HL-60/S4 treated with retinoic acid at 250 ng/mL for 4 days and 3 days (cell line): ENCODE measurements around the gene SF3B2.
"Not testable (repeated sequence)": the region's sequence is repeated elsewhere in the genome, so short reads cannot be mapped to it uniquely, and the experiment has no call there.

Experiments used
- in situ Hi-C: fragments of 300-500 bp; cut with MboI; formaldehyde crosslinking; loops from 2 replicates; pipeline ENCODE4 v1.7.0; 2022; ENCODE audit warnings: low sequenced_read_pairs

Gene SF3B2

GRCh38 chr11:66072518-66072917 is 20.4 kb downstream of the SF3B2 start:
- in situ Hi-C loops = no loop called here

- in situ Hi-C loops = no loop called here
Measured at GRCh38 chr11:66073669-66074068, 21.5 kb downstream of the SF3B2 start.

- in situ Hi-C loops = no loop called here
Measured at GRCh38 chr11:66075273-66075672, 23.1 kb downstream of the SF3B2 start.

GRCh38 chr11:66076561-66076960 is 24.4 kb downstream of the SF3B2 start:
- in situ Hi-C loops = no loop called here

- in situ Hi-C loops = no loop called here
Measured at GRCh38 chr11:66077927-66078326, 25.8 kb downstream of the SF3B2 start.

- in situ Hi-C loops = not testable (repeated sequence)
Measured at GRCh38 chr11:66078949-66079348, 26.8 kb downstream of the SF3B2 start.

GRCh38 chr11:66080055-66080817 is 28.1 kb downstream of the SF3B2 start:
- in situ Hi-C loops = no loop called here

- in situ Hi-C loops = no loop called here
Measured at GRCh38 chr11:66081505-66081904, 29.3 kb downstream of the SF3B2 start.

- in situ Hi-C loops = no loop called here
Measured at GRCh38 chr11:66082946-66083698, 31.0 kb downstream of the SF3B2 start.

- in situ Hi-C loops = no loop called here
Measured at GRCh38 chr11:66083767-66084166, 31.6 kb downstream of the SF3B2 start.

- in situ Hi-C loops = no loop called here
Measured at GRCh38 chr11:66084821-66085475, 32.8 kb downstream of the SF3B2 start.

- in situ Hi-C loops = no loop called here
Measured at GRCh38 chr11:66087148-66087908, 35.2 kb downstream of the SF3B2 start.

GRCh38 chr11:66089067-66089466 is 36.9 kb downstream of the SF3B2 start:
- in situ Hi-C loops = no loop called here

GRCh38 chr11:66090288-66090687 is 38.1 kb downstream of the SF3B2 start:
- in situ Hi-C loops = no loop called here

GRCh38 chr11:66092125-66092524 is 40.0 kb downstream of the SF3B2 start:
- in situ Hi-C loops = not testable (repeated sequence)

- in situ Hi-C loops = not testable (repeated sequence)
Measured at GRCh38 chr11:66099746-66100145, 47.6 kb downstream of the SF3B2 start.

- in situ Hi-C loops = no loop called here
Measured at GRCh38 chr11:66100272-66101065, 48.3 kb downstream of the SF3B2 start.

- in situ Hi-C loops = no loop called here
Measured at GRCh38 chr11:66101066-66101464, 48.9 kb downstream of the SF3B2 start.

- in situ Hi-C loops = no loop called here
Measured at GRCh38 chr11:66104057-66104638, 52.0 kb downstream of the SF3B2 start.
